GM19240 (cell line): ENCODE results near the gene CNKSR1.

Experiments
- DNase-seq: peaks from one replicate; pipeline ENCODE4 v3.0.0; 2011; ENCODE audit warnings: low spot score; ENCODE audit not compliant: insufficient read length

Gene CNKSR1

DNA sequence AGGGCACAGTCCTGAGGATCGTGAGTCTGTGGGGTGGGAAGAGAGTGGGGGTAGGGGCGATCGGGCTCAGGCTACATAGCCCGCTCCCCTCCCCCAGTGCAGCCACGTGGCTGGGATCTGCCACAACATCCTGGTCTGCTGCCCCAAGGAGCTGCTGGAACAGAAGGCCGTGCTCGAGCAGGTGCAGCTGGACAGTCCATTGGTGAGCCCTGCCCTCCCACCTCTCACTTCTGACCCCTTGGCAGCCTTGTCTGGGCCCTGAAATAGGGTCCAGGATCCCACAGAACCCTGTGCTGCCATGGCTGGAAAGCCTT lies 5.0 kb downstream of the CNKSR1 start:
- no peak for DNase-seq

DNA sequence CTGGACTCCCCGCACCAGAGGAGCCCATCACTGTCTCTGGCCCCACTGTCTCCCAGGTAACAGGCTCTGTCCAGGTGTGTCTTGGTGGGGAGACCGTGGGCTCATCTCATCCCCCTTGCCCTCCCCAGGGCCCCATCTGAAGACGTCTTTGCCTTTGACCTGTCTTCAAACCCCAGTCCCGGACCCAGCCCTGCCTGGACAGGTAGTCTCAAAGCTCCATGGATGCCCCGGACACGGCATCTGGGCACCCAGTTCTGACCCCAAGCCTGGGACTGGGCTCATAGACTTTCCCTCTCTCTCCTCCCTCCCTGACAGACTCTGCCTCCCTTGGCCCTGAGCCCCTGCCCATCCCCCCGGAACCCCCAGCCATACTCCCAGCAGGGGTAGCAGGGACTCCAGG lies 6.8 kb downstream of the CNKSR1 start:
- no peak for DNase-seq

DNA sequence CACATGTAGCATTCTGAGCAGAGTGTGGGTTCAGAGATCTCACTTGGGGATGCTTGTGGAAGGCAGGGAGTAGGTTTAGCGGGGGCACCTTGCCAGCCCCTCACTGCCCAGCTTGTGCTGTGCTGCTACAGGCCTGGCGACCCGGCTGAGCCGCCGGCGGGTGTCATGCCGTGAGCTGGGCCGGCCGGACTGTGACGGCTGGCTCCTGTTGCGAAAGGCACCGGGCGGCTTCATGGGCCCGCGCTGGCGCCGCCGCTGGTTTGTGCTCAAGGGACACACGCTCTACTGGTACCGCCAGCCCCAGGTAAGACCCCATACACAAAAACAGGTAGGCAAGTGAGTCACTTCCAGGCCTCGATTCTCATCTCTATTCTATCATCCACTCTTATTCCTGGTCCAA lies 7.6 kb downstream of the CNKSR1 start:
- no peak for DNase-seq

DNA sequence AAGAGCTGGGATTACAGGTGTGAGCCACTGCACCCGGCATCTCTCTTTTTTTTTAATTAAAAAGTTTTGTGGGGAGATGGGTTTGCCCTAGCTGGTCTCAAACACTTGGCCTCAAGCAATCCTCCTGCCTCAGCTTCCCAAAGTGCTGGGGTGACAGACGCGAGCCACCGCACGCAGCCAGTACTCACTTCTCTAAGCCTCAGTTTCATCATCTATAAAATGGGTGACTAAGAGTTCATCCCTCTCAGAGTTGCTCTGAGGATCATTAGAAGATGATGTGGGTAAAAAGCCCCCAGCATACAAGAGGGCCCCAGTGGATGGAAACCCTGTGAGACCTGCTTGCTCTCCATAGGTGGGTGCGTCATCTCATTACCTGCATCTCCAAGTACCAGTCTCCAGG lies 10.6 kb downstream of the CNKSR1 start:
- no peak for DNase-seq

DNA sequence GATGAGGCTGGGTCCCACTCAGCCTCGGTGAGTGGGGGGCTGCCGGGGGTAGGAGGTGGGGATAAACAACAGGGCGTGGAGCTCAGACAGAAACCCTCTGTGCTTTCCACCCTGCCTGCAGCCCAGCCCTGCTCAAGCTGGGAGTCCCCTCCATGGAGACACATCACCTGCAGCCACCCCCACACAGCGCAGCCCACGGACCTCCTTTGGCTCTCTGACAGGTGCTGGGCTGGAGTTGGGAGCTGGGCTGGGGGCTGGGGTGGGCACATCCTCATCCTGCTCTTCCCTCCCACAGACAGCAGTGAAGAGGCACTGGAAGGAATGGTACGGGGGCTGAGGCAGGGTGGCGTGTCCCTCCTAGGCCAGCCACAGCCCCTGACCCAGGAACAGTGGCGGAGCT lies 11.2 kb downstream of the CNKSR1 start:
- no peak for DNase-seq

DNA sequence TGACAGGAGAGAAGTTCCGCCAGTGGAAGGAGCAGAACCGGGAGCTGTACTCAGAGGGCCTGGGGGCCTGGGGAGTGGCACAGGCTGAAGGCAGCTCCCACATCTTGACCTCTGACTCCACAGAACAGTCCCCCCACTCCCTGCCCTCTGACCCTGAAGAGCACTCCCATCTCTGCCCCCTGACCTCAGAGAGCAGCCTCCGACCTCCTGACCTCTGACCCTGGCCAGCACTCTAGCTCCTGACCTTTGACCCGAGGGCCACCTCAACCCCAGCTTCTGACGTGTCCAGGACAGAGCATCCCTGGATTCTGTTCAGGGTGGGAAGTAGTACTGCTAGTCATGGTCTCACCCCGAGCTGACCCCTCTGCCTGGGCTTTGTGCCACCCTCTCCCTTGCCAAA lies 12.0 kb downstream of the CNKSR1 start:
- no peak for DNase-seq

DNA sequence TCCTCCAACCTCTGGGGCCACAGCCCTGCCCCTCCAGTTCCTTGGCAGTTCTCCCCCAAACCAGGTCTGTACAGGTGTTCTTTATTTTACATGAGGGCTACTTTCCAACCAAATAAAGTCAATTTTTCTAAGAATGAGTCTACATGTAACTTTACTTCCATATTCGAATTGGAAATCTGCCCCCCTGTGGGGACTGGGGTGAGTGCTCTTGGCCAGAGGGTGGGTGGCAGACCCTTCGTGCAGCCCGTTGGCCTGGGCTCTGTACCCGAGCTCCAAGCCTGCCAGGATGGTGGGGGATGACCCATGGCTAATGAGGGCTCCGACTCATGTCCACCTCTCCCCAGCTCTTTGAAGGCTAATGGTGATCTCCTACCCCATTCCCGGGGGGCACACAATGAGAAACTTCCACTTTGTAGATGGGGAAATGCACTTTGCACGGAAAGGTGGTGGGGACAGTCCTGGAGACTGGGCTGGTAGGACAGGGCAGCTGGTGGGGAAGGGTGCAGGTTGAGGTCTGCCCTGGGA lies 12.5 kb downstream of the CNKSR1 start:
- DNase-seq = no peak

DNA sequence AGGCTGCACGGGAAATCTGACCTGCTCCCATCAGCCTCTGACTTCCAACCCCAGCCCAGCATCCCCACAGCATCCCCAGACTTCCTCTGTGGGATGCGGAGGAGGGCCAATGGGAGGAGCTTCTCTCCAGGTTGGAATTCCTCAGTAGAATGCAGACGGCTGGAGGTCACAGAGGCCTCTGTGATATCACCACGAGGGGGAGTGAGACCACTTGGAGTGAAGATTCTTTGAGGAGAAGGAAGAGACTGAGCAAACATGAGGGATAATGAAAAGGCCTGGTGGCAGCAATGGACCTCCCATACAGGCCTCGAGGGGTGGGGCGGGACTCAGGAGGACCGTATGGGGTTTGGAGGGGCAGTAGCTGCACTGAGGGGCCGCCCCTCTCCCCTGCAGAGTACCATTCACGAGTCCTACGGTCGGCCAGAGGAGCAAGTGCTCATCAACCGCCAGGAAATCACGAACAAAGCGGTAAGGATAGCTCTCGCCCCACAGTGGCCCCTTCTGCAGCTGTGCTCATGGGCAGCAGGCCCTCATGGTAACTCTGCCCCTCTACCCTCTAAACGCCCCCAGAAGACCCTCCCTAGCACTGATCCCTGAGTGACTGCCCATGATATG lies 13.2 kb downstream of the CNKSR1 start, which contains the start of gene CATSPER4:
Gene CATSPER4, plus strand, starts transcription at position 230 of the 615 bp plus-strand sequence. Its CDS starts 26 bp downstream, at position 256.
- no peak for DNase-seq

DNA sequence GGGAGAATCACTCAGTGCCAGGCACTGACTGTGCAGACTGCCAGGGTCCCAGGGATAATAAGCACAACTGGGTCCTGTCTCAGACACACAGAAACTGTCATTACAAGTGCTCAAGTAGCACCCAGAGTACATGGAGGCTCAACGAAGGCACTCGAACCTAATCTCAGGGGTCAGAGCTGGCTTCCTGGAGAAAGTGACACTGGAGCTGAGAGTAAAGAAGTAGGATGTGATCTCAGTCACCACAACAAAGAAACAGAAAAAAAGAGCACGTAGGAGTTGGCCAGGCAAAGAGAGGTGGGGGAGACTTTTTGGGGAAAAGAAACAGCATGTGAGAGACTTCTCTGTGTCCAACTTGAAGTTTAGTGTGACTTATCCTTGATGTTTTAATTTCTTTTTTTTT lies 14.4 kb downstream of the CNKSR1 start:
- DNase-seq = no peak

DNA sequence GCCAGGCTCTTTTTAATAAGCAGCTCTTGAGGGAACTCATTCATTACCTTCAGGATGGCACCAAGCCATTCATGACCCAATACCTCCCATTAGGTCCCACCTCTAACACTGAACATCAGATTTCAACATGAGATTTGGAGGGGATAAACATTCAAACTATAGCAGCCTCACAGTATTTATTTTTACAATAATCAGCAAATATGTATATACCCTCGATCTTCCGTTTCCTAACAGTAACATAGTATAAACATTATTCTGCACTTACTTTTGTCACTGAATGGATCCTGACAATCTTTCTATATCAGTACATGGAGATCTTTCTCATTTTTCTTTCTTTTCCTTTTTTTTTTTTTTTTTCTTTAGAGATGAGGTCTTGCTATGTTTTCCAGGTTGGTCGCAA lies 18.5 kb downstream of the CNKSR1 start:
- DNase-seq = no peak

DNA sequence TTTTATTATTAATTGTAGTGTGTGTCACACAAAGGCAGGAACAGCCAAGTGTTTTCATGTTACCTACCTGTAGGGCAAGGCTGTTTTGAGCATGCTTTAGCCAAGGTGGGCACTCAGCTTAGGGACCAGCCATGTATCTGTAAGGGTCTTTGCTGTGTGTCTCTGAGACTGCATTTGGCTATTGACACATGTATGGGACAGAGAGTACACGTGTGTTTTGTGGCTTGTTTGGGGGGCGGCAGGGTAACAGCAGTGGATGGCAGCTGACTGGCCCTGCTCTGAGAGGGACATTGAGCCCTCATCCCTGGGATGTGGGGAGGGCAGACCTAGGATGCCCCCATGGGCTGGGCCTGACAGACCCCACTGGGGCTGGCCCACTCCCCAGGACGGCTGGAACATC lies 20.0 kb downstream of the CNKSR1 start:
- no peak for DNase-seq

DNA sequence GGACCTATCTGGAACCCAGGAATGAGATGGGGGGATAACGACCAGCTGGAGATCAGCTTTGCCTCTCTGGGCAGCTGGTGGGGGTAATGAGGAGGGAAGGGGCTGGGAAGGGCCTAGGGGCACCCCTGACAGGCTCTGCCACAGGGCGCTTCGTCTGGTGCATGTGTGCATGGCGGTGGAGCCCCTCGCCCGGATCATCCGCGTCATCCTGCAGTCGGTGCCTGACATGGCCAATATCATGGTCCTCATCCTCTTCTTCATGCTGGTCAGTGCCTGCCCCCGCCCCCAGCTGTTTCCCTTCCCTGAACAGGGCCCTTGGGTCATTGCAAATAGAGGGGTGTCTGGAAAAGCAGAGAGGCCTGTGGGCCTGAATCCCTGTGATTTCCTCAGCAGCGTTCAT lies 20.5 kb downstream of the CNKSR1 start:
- DNase-seq = no peak

DNA sequence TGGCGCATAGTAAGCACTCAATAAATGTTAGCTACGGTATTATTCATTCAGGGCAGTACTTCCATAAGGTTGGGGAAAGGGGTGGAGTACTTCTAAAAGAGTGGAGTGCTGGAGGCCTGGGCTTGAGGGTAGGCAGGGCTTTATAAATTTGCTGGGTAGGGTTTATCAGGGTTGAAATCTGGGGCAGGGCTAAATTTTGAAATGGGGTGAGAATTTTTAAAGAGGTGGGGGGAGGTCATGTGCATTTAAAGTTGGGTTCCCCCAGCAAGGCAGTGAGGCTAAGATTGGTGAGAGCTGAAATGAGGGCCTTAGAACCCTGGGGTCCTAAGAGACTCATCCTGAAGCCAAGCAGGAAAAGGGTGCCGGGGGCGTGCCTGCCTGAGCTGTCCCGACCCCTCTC lies 23.1 kb downstream of the CNKSR1 start:
- DNase-seq = no peak

DNA sequence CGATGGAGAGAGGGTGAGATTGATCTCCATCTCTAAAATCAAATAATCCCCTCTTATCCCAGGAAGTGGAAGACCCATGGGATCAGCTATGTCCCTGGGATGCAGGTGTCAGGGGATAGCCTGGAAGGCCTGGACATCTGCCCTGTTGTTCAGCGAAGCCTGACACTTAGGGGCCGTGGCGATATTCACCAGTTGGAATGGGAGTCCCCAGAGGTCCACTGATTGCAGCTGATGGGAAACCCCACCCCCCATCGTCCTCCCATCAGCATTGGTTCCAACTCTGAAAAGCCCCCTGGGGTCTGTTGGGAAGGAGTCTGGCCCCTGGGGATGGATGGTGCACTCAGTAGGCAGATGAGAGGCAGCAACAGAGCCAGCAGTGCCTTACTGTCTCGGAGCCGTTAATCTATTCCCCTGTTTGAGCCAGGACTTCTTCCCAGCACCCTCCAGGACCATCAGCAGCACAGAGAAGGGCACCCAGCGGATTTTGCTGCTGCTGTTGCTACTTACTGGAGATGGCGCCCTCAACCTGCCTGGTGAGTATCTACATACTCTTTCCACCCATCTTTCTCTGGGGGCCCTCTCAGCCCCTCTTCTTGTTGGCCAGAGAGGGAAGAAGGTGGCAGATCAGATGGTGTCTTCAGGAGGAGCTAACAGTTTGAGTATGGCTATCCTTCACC lies 26.5 kb downstream of the CNKSR1 start:
- no peak for DNase-seq

DNA sequence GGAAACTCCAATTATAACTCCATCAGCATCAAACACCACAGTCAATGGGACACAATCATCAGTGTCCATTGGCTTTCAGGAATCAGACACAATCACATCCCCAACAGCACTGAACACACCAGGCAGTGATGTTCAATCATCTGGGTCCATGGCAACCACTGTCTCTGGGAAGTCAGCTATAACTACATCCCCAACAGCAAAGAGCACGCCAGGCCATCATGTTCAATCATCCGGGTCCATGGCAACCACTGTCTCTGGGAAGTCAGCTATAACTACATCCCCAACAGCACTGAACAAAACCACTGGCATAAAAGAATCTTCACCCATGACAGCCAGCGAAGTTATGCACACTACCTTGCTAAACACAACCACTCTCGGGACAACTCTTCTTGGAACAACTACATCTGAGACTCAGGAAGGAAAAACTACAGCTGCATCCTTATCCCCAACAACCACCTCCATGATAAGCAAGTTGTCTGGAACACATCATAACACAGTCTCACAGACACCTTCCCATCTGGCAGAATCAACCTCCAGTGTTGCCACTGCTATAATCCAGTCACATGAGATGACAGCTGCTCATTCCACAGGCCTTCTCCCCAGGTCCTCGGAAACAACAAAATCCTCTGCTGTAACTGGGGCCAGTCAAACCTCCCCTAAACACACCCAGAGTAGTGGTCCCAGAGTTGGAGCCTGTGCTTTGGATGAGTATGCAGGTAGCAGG lies 33.0 kb downstream of the CNKSR1 start:
- no peak for DNase-seq

DNA sequence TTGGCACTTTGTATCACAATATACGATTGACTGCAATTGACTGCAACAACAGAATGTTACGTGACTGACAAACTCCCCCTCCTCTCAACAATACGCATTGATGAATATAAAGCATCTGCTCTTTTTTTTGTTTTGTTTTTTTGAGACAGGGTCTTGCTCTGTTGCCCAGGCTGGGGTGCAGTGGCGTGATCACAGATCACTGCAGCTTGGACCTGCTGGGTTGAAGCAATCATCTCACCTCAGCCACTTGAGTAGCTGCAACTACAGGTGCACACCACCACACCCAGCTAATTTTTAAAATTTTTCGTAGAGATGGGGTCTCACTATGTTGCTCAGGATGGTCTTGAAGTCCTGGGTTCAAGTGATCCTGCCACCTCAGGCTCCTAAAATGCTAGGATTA lies 35.4 kb downstream of the CNKSR1 start:
- DNase-seq = no peak

DNA sequence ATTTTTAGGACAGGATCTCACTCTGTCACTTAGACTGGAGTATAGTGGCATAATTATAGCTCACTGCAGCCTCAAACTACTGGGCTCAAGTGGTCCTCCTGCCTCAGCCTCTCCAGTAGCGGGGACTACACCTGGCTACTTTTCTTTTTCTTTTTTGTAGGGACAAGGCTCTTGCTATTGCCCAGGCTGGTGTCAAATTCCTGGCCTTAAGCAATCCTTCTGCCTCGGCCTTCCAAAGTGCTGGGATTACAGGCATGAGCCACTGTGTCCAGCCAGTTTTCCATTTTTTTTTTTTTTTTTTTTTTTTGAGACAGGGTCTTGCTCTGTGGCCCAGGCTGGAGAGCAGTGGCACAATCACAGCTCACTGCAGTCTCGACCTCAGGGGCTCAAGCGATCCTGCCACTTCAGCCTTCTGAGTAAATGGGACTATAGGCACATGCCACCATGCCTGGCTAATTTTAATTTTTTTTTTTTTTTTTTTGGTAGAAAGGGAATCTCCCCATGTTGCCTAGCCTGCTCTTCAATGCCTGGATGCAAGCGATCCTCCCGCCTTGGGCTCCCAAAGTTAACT lies 36.1 kb downstream of the CNKSR1 start:
- DNase-seq = no peak

DNA sequence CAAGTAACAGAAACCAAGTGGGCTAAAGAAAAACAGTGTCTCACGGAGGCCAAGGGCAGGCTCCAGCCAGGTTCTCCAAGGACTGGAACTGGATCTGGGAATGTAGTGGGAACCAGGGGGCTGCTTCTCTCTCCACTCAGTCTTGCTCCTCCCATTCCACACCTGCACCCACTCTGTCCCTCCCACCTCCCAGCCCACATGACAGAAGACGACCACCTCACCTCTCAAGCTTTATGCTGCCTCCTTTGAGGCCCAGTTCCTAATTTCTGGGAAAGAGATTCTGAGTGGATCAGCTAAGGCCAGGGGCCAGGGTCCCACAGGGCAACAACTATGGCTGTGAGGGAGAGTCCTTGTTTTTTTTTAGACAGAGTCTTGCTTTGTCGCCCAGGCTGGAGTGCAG lies 38.0 kb downstream of the CNKSR1 start:
- no peak for DNase-seq

DNA sequence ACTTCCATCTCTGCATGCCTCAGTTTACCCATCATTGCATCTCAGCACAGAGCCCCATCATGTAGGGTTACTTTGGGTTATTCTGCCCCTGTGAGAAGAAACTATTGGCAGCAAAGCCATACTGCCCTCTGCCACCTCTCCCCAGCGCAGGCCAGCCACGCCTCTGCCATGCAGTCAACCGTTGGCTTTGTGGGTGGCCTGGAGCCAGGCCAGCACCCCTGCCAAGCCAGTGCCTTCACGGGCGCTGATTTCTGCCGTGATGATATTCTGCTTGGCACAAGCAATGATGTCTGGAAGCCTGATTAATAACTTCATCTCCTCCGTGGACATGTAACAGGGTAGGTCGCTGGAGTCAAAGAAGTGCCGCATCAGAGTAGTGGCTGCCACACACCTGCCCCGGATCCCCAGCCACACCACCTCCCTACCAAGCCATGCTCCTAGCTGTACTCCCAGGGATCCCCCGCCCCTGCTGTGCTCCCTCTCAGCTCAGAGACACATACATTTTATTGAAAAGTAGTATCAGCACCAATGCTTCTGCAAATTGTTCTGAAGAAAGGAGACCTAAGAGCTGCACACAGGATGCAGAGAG lies 41.7 kb downstream of the CNKSR1 start:
- no peak for DNase-seq

DNA sequence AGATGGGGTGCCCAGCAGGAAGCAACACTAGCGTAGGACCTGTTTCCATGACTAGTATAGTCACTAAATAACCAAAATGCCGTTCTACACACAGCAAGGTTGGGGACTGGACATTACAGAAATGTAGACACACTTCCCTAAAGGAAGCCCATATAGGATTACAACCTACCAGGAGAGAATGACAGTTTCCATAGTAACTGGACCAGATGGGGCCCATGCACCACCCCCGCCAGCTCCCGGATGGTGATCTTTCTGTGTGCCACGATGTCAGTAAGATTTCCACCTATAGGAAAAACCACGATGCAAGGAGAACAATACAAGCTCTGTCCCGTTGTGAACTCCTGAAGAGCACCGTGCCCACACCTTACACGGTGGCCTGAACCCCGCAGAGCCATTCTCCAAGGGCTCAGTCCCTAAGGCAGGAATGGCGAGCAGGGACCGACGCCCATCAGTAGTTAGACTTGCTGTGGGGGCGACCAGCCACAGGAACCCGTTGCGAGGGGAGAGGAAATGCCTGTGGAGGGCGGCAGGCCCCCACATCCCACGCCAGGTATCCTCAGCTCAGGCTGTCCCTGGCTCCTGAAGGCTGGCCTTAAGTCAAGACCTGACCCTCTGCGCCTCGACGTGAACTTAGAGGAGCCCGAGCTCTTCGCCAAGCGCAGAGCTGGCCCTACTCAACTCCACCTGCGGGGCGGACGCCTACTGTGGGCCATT lies 43.1 kb downstream of the CNKSR1 start:
- DNase-seq = no peak

DNA sequence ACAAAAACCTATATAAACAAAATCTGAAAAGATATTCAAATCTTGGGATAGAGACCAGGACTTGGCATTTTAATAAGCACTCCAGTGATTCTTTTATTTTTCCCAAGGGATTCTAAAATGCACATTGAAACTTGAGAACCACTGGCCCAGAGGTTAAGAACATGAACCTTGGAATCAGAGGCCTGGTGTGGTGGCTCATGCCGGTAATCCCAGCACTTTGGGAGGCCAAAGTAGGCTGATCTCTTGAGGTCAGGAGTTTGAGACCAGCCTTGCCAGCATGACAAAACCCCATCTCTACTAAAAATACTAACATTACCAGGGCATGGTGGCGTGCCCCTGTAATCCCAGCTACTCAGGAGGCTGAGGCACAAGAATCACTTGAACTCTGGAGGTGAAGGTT lies 43.8 kb downstream of the CNKSR1 start:
- DNase-seq = no peak
